GM19239 (cell line): ENCODE data around the gene RBM4B.

Source experiments
- DNase-seq: peaks from one replicate; pipeline ENCODE4 v3.0.0; 2011; ENCODE audit warnings: low spot score; ENCODE audit not compliant: insufficient read length
- FAIRE-seq: peaks from 2 replicates; lab custom pipeline; 2011; peaks lifted over from hg19 to GRCh38; lab: Jason Lieb, UNC

RBM4B gene

GRCh38 chr11:66619080-66619554 is 58.6 kb downstream of the RBM4B start:
- FAIRE-seq (no peak), DNase-seq (peak; percentile 28)

- FAIRE-seq (no peak), DNase-seq (no peak)
These were observed 60.4 kb downstream of the RBM4B start for GRCh38 chr11:66617155-66617834.

DNA sequence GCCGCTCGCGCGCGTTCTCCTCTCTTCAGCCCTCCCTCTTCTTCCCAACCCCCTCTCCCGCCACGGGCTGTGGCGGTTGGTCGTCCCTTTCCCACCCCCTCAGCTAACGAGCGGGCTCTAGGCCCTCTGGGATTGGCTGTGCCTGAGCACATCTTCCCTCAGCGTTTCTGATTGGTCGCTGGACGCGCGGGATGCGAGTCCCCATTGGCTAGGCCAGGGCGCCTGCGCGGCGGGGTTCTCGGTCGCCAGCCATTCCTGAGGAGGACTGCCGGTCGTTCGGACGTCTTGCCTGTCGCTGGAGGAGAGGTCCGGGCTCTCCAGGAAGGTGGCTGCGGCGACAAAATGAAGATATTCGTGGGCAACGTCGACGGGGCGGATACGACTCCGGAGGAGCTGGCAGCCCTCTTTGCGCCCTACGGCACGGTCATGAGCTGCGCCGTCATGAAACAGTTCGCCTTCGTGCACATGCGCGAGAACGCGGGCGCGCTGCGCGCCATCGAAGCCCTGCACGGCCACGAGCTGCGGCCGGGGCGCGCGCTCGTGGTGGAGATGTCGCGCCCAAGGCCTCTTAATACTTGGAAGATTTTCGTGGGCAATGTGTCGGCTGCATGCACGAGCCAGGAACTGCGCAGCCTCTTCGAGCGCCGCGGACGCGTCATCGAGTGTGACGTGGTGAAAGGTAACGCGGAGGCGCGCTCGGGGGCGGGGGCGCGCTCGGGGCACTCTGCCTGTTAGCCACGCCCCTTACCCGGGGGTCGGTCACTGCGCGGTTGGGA is 61.1 kb downstream of the RBM4B start, which contains the start of gene RBM14:
TSS of gene RBM14 (plus strand) at position 252 of the 776 bp plus-strand sequence. CDS start at position 343, 91 bp downstream.
- peak; percentile 99 for DNase-seq
- FAIRE-seq, result peak; percentile 86
